Neural progenitor cell (in vitro differentiated cells): ENCODE results near the gene ADAMTS12. TPM values are rescaled to one million over a fixed set of nuclear protein-coding genes. Genes with fewer than 3 reads are reported as not detected.
"Not testable (repeated sequence)": the region's sequence is repeated elsewhere in the genome, so short reads cannot be mapped to it uniquely, and the experiment has no call there.

ENCODE experiments used
- DNase-seq: peaks from one replicate; pipeline ENCODE4 v3.0.0-alpha.2; 2016; ENCODE audit warnings: low spot score
- H2AFZ ChIP-seq: fragments of 200-600 bp; sonication (generic); replicated peaks from 2 replicates; pipeline ENCODE4 v1.6.1; 2016; ENCODE audit warnings: antibody characterized with exemption
- H3F3A ChIP-seq: fragments of 200-600 bp; sonication (generic); 2 replicates; pipeline ENCODE4 v1.6.1; 2016; ENCODE audit warnings: antibody characterized with exemption, low read depth
- H3K27ac ChIP-seq: fragments of 200-600 bp; sonication (generic); 2 replicates; pipeline ENCODE4 v1.5.1; 2016; ENCODE audit warnings: mild to moderate bottlenecking
- H3K27me3 ChIP-seq: fragments of 200-600 bp; sonication (generic); 2 replicates; pipeline ENCODE4 v1.6.1; 2016; ENCODE audit warnings: mild to moderate bottlenecking, moderate library complexity
- H3K36me3 ChIP-seq: fragments of 200-600 bp; sonication (generic); 2 replicates; pipeline ENCODE4 v1.5.1; 2016
- H3K4me1 ChIP-seq: fragments of 200-600 bp; sonication (generic); 2 replicates; pipeline ENCODE4 v1.6.1; 2016; ENCODE audit warnings: mixed run types
- H3K4me2 ChIP-seq: fragments of 200-600 bp; sonication (generic); 2 replicates; pipeline ENCODE4 v1.6.1; 2016
- H3K4me3 ChIP-seq: fragments of 200-600 bp; sonication (generic); 2 replicates; pipeline ENCODE4 v1.5.1; 2016
- H3K79me2 ChIP-seq: fragments of 200-600 bp; sonication (generic); 2 replicates; pipeline ENCODE4 v1.6.1; 2016; ENCODE audit warnings: low read depth
- H3K9ac ChIP-seq: fragments of 200-600 bp; sonication (generic); 2 replicates; pipeline ENCODE4 v1.6.1; 2016
- H3K9me3 ChIP-seq: fragments of 200-600 bp; sonication (generic); 2 replicates; pipeline ENCODE4 v1.5.1; 2016; ENCODE audit warnings: low read depth
- H4K20me1 ChIP-seq: fragments of 200-600 bp; sonication (generic); 2 replicates; pipeline ENCODE4 v1.6.1; 2016; ENCODE audit warnings: low read depth
- H3K27ac Mint-ChIP-seq: 3 replicates; pipeline ENCODE4 v1.8.0; 2021; ENCODE audit warnings: mixed read lengths
- H3K27me3 Mint-ChIP-seq: 2 replicates; pipeline ENCODE4 v1.8.0; 2022; ENCODE audit warnings: low read depth, mild to moderate bottlenecking, inconsistent platforms, moderate library complexity, mixed read lengths; ENCODE audit not compliant: insufficient read depth
- H3K36me3 Mint-ChIP-seq: 3 replicates; pipeline ENCODE4 v1.8.0; 2021; ENCODE audit warnings: mixed read lengths
- H3K4me1 Mint-ChIP-seq: 3 replicates; pipeline ENCODE4 v1.8.0; 2021; ENCODE audit warnings: mixed read lengths
- H3K4me3 Mint-ChIP-seq: 3 replicates; pipeline ENCODE4 v1.8.0; 2021; ENCODE audit warnings: mild to moderate bottlenecking, moderate library complexity, mixed read lengths
- H3K9me3 Mint-ChIP-seq: 3 replicates; pipeline ENCODE4 v1.8.0; 2020; ENCODE audit warnings: mixed read lengths
- CTCF ChIP-seq: fragments of 200-600 bp; sonication (generic); IDR thresholded peaks from 2 replicates; pipeline ENCODE4 v1.5.1; 2017; ENCODE audit warnings: antibody characterized with exemption, mild to moderate bottlenecking
- EZH2 ChIP-seq: fragments of 200-600 bp; sonication (generic); IDR thresholded peaks from 2 replicates; pipeline ENCODE4 v1.6.1; 2017; ENCODE audit warnings: antibody characterized with exemption, mild to moderate bottlenecking, moderate library complexity
- EZH2phosphoT487 ChIP-seq: fragments of 200-600 bp; sonication (generic); IDR thresholded peaks from 2 replicates; pipeline ENCODE4 v1.6.1; 2017; ENCODE audit warnings: antibody characterized with exemption
- total RNA-seq: library from RNA; depleted of rRNA; stranded (reverse); fragments of >200 nt; gene quantifications from 2 replicates; pipeline ENCODE4 v1.2.3, GENCODE V29; 2015; ENCODE audit warnings: low replicate concordance

Gene ADAMTS12
- total RNA-seq, 1 donor from 2014 or later: 15.6 TPM

GRCh38 chr5:33867241-33867640 is 24.5 kb downstream of the ADAMTS12 start:
- Histone ChIP-seq H3K9me3 (peaks cover 7% of the 10 kb centered on the region), H4K20me1 (no peaks in the 10 kb centered on the region), H3K27me3 (no peaks in the 10 kb centered on the region), H3K4me3 (no peak overlapping the region), H3K9ac (no peak overlapping the region), H2AFZ (no peak overlapping the region), H3K36me3 (no peaks in the 10 kb centered on the region), H3F3A (peaks cover 5% of the 10 kb centered on the region), H3K4me1 (peaks cover 14% of the 10 kb centered on the region), H3K4me2 (no peak overlapping the region), H3K27ac (no peak overlapping the region), H3K79me2 (peaks cover 47% of the 10 kb centered on the region)
- DNase-seq: no peak
- Mint-ChIP-seq H3K27ac (no peak overlapping the region), H3K27me3 (no peaks in the 10 kb centered on the region), H3K36me3 (peaks cover 50% of the 10 kb centered on the region), H3K4me1 (no peaks in the 10 kb centered on the region), H3K4me3 (no peak overlapping the region), H3K9me3 (peaks cover 73% of the 10 kb centered on the region)
- TF ChIP-seq CTCF (no peak), EZH2 (no peak), EZH2phosphoT487 (no peak)

- H3K9me3 ChIP-seq, H3K36me3 Mint-ChIP-seq, H3K9ac ChIP-seq, H2AFZ ChIP-seq, H3K27ac ChIP-seq, H3K36me3 ChIP-seq, H3K4me3 ChIP-seq, H3K4me3 Mint-ChIP-seq, H4K20me1 ChIP-seq, H3K27me3 Mint-ChIP-seq, H3K27ac Mint-ChIP-seq, H3K27me3 ChIP-seq: not testable (repeated sequence)
- peaks cover 56% of the 10 kb centered on the region for H3K4me1 ChIP-seq
- H3K4me2 ChIP-seq: peak overlapping the region; percentile 40
- DNase-seq: peak; percentile 58
- H3K79me2 ChIP-seq: peaks cover 74% of the 10 kb centered on the region
- peaks cover 17% of the 10 kb centered on the region for H3F3A ChIP-seq
- Mint-ChIP-seq H3K9me3 (peaks cover 25% of the 10 kb centered on the region), H3K4me1 (peaks cover 29% of the 10 kb centered on the region)
These were observed 32.6 kb downstream of the ADAMTS12 start for GRCh38 chr5:33859177-33859576.

GRCh38 chr5:33857037-33857436 is 34.8 kb downstream of the ADAMTS12 start:
- Histone ChIP-seq H3K79me2 (peaks cover 75% of the 10 kb centered on the region), H3K4me2 (no peak overlapping the region), H3K4me1 (peaks cover 62% of the 10 kb centered on the region), H3K9me3 (no peaks in the 10 kb centered on the region), H2AFZ (no peak overlapping the region), H3K4me3 (no peak overlapping the region), H3F3A (peaks cover 18% of the 10 kb centered on the region), H3K27me3 (no peaks in the 10 kb centered on the region), H3K36me3 (no peaks in the 10 kb centered on the region), H3K9ac (no peak overlapping the region), H3K27ac (no peak overlapping the region), H4K20me1 (no peaks in the 10 kb centered on the region)
- no peaks in the 10 kb centered on the region for H3K27me3 Mint-ChIP-seq
- H3K36me3 Mint-ChIP-seq: peaks cover 2% of the 10 kb centered on the region
- no peak for TF ChIP-seq EZH2phosphoT487
- no peak for TF ChIP-seq EZH2
- TF ChIP-seq CTCF: no peak
- peaks cover 47% of the 10 kb centered on the region for H3K4me1 Mint-ChIP-seq
- peak overlapping the region; percentile 15 for H3K27ac Mint-ChIP-seq
- no peak for DNase-seq
- H3K9me3 Mint-ChIP-seq: peaks cover 8% of the 10 kb centered on the region
- H3K4me3 Mint-ChIP-seq: no peak overlapping the region

- peak overlapping the region; percentile 58 for H3K27ac Mint-ChIP-seq
- Histone ChIP-seq H3F3A (peaks cover 24% of the 10 kb centered on the region), H2AFZ (no peak overlapping the region), H3K4me3 (no peak overlapping the region), H3K79me2 (peaks cover 77% of the 10 kb centered on the region), H3K27ac (no peak overlapping the region), H4K20me1 (no peaks in the 10 kb centered on the region), H3K27me3 (no peaks in the 10 kb centered on the region), H3K4me1 (peaks cover 68% of the 10 kb centered on the region), H3K36me3 (no peaks in the 10 kb centered on the region), H3K9ac (no peak overlapping the region), H3K4me2 (peak overlapping the region; percentile 51), H3K9me3 (no peaks in the 10 kb centered on the region)
- H3K4me1 Mint-ChIP-seq: peaks cover 55% of the 10 kb centered on the region
- H3K9me3 Mint-ChIP-seq: no peaks in the 10 kb centered on the region
- H3K36me3 Mint-ChIP-seq: peaks cover 2% of the 10 kb centered on the region
- no peaks in the 10 kb centered on the region for H3K27me3 Mint-ChIP-seq
- H3K4me3 Mint-ChIP-seq: no peak overlapping the region
- no peak for DNase-seq
- TF ChIP-seq EZH2phosphoT487: no peak
- no peak for TF ChIP-seq EZH2
These were observed 36.4 kb downstream of the ADAMTS12 start for GRCh38 chr5:33855396-33855795.
